ENCODE results near the gene HSCB.

GRCh38 chr22:28795932-28796856 is 54.4 kb downstream of the HSCB start:
- no peak for TF ChIP-seq CTCF (IDR thresholded peaks at IDR 0.05; ENCODE audit: low read length)
- no peak for TF ChIP-seq EZH2 (IDR thresholded peaks at IDR 0.05; ENCODE audit: borderline replicate concordance, low read length)
